ENCODE data around the gene CNN2.

CNN2 gene

DNA sequence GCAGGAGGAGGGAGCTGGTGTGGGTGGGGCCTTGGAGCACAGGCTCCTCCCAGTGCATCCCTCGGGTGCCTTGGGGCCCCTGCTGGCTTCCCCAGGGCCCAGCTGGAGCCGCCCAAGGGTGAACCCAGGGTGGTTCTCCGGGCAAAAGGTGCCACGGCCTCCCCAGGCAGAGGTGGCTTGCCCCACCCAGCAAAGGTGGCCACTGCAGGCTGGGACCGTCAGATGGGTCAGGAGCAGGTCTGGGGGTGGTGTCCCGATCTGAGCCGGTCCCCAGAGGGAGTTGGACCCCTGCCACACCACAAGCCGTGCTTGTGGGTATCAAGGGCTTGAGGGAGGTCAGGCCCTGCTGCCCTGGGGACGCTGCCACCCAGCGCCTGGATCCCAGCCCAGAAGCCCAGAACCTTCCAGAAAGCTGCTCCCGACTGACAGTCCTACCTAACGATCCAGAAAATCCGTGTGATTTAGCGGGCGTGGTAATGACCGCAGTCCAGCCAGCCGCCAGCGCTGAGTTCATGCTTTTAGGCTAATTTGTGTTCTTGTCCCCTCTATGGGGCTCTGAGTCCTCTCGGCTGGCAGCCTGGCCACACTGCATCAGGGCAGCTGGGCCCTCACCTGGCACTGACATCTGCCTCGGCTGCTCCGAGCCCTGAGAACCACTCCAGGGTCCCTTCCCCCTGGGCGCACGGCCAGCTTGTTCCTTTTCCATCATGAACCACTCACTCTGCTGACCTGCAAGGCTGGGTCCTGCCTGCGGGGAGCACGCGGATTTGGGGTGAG is 31.2 kb upstream of the CNN2 start:
- no peak for DNase-seq (ENCODE audit: low spot score)

DNA sequence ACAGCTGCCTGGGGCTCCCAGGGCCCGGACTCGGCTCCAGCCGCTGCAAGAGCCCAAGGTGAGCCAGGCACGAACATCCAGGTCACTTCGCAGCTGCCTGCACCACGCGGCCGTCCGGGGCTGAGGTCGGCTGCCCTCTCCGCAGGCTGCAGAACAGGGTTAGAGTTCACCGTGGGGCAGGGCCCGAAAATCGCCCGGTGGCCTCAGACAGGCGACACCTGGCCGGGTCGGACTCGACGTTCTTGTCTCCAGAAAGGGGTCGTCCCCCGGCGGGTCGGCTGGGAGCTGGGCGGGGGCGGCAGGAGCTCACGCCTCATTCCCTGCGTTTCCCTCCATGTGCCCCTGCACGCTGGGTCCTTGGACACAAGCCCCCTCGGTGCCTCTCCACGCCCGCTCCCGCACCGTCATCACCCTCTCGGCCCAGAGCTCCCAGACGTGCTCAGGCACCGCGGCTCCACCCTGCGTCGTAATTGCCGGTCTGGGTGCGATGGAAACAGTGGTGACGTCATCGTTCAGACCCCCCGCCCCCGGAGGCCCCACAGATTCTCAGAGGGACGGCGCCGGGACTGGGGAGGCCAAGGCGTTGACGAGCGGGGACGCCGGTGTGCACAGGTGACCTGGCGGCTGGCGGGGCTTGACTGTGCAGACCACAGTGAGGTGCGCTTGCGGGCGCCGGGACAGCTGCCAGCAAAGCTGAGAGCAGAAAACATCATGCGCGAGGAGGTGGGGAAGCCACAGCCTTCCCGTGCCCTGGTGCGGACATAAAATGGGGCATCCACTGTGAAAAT is 30.2 kb upstream of the CNN2 start:
- DNase-seq (ENCODE audit: low spot score) = no peak

DNA sequence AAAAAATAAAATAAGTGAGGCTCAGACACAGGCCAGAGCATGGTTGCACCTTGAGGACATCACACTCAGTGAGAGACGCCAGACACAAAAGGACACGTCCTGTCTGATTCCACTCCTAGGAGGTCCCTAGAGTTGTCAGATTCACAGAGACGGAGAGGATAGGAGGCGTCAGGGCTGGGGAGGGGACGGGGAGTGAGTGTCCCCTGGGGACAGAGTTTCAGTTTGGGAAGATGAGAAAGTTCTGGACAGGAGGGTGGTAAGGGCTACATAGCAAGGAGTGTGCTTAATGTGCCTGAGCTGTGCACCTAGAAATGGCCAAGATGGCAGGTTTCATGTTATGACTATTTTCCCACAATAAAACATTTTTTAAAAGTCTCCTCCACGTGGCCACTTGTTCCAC is 28.3 kb upstream of the CNN2 start:
- no peak for DNase-seq (ENCODE audit: low spot score)

GRCh38 chr19:999379-999719 is 27.1 kb upstream of the CNN2 start:
- no peak for DNase-seq (ENCODE audit: low spot score)

GRCh38 chr19:1000095-1000494 is 26.3 kb upstream of the CNN2 start, which contains the start of gene GRIN3B:
TSS of gene GRIN3B (plus strand) at chr19:1000419. CDS start at chr19:1000438, 19 bp downstream.
- no peak for DNase-seq (ENCODE audit: low spot score)

GRCh38 chr19:1000591-1001537 is 25.5 kb upstream of the CNN2 start:
- no peak for DNase-seq (ENCODE audit: low spot score)

GRCh38 chr19:1001538-1002166 is 24.8 kb upstream of the CNN2 start:
- no peak for DNase-seq (ENCODE audit: low spot score)

DNA sequence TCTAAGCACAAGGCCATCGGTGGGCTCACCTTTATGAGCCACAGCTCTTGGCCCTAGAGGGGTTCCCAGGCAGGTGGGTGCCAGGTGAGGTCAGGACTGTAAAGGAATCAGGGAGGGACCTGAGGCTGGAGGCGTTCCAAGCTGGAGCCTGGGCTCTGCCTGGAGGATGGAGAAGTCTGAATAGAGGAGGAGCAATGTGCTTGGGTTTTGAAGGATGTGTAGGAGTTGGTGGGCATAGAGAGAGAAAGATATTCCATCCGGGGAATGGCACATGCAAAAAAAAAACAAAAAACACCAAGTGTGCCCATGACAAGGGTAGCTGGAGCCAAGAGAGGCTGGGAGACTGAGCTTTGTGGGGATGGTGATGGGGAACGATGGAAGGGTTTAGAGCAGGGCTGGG is 23.8 kb upstream of the CNN2 start:
- no peak for DNase-seq (ENCODE audit: low spot score)

- DNase-seq (ENCODE audit: low spot score) = no peak
Observed at GRCh38 chr19:1003283-1003682, 23.1 kb upstream of the CNN2 start.

DNA sequence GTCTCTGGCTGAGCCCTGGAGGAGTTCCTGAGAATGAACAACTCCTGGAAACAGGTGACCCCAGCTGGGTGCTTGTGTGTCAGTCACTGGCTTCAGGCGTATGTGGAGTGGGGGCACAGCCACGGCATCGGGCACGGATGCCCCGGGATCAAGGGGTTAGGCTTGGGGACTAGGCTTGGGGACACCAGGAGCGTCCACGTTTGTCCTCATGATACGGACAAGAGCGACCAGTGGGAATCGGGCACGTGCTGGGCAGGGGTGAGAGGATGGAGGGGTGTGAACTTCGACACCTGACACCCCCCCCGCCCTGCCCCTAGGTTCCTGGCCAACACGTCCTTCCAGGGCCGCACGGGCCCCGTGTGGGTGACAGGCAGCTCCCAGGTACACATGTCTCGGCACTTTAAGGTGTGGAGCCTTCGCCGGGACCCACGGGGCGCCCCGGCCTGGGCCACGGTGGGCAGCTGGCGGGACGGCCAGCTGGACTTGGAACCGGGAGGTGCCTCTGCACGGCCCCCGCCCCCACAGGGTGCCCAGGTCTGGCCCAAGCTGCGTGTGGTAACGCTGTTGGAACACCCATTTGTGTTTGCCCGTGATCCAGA is 22.1 kb upstream of the CNN2 start:
- DNase-seq (ENCODE audit: low spot score) = no peak

DNA sequence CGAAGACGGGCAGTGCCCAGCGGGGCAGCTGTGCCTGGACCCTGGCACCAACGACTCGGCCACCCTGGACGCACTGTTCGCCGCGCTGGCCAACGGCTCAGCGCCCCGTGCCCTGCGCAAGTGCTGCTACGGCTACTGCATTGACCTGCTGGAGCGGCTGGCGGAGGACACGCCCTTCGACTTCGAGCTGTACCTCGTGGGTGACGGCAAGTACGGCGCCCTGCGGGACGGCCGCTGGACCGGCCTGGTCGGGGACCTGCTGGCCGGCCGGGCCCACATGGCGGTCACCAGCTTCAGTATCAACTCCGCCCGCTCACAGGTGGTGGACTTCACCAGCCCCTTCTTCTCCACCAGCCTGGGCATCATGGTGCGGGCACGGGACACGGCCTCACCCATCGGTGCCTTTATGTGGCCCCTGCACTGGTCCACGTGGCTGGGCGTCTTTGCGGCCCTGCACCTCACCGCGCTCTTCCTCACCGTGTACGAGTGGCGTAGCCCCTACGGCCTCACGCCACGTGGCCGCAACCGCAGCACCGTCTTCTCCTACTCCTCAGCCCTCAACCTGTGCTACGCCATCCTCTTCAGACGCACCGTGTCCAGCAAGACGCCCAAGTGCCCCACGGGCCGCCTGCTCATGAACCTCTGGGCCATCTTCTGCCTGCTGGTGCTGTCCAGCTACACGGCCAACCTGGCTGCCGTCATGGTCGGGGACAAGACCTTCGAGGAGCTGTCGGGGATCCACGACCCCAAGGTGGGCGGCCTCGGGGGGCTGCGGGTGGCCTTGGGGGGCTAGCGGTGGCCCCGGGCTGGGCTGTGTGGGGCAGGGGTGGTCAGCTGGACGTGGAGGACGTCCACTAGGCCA is 21.4 kb upstream of the CNN2 start:
- DNase-seq (ENCODE audit: low spot score) = no peak

DNA sequence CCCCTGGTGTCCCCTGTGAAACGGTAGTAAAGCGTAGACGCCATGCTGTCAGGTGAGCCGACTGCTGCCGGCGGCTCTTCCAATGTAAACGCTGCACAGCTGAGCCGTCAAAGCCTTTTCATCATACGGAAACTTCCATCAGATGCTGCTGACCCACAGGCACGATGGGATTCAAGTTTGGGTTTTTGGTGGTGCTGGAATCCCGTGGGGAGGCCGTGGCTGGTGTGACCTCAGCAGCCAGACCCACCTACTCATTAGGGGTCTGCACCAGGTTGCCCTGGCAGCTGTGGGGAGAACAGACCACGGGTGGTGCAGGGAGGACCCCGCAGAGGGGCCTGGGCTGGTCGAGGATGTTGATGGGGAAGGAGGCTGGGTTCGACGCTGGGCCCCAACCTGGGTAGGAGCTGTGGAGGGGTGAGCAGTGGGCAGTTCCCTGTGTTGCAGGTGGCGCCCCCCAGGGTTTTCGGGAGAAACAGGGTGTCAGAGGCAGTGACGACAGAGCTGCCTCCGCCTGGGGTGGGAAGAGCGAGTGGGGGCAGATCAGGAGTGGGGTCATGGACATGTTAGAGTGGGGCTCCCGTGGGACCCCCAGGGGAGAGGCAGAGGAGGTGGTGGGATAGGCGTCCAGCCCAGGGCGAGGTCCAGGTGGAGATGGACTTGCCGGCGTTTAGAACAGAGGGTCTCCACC is 19.6 kb upstream of the CNN2 start:
- DNase-seq (ENCODE audit: low spot score) = no peak

GRCh38 chr19:1007399-1008251 is 18.8 kb upstream of the CNN2 start:
- DNase-seq (ENCODE audit: low spot score) = no peak

GRCh38 chr19:1008268-1009040 is 18.0 kb upstream of the CNN2 start:
- DNase-seq (ENCODE audit: low spot score) = no peak

DNA sequence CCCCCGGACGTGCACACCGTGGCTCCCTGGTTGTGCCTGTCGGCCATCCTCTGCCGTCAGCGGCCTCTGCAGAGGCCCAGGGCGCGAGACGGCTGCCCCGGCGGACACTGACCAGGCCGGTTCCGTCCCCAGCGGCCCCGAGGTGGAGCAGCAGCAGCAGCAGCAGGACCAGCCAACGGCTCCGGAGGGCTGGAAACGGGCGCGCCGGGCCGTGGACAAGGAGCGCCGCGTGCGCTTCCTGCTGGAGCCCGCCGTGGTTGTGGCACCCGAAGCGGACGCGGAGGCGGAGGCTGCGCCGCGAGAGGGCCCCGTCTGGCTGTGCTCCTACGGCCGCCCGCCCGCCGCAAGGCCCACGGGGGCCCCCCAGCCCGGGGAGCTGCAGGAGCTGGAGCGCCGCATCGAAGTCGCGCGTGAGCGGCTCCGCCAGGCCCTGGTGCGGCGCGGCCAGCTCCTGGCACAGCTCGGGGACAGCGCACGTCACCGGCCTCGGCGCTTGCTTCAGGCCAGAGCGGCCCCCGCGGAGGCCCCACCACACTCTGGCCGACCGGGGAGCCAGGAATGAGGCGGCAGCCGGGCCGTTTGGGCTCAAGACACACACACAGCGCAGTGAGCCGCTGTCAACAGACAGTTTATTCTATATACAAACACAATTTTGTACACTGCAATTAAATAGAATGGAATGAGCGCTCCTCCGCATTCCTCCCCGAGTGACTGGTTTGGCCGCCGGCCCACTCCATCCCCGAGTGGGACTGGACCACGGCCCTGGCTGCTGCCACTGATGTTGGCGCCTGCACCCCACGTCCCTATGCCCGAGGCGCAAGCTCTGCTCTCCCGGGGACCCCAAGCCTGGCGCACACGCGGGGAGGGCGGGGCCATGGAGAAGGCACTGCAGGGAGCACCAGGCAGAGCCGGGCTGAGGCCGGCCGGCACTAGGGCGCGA is 17.1 kb upstream of the CNN2 start:
- DNase-seq (ENCODE audit: low spot score) = no peak

DNA sequence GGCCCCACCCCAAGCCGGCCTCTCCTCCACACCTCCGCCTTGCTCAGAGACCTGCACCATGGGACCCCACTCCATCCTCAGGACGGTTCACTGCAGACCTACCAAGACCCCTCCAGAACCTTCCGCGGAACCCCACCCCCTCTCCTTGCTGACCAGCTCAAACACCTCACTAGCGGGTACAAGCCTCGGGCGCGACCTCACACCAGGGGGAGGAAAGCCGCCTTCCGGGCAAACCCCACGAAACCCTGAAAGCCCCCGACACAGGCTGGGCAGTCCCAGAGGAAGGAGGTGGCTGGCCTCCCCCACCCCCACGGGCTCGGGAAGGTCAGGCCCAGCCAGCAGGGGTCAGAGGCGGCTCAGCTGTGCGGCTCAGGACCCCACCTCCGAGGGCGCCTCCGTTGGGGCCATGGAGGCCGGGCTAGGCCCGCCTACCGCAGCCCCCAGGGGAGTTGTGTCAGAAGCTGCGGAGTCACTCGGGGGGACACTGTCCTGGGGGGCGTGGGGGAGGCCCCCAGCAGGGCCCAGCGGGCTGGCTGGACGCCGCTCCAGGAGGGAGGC is 16.3 kb upstream of the CNN2 start:
- DNase-seq (ENCODE audit: low spot score) = no peak
